ENCODE measurements around the gene RNF207.

Gene RNF207

DNA sequence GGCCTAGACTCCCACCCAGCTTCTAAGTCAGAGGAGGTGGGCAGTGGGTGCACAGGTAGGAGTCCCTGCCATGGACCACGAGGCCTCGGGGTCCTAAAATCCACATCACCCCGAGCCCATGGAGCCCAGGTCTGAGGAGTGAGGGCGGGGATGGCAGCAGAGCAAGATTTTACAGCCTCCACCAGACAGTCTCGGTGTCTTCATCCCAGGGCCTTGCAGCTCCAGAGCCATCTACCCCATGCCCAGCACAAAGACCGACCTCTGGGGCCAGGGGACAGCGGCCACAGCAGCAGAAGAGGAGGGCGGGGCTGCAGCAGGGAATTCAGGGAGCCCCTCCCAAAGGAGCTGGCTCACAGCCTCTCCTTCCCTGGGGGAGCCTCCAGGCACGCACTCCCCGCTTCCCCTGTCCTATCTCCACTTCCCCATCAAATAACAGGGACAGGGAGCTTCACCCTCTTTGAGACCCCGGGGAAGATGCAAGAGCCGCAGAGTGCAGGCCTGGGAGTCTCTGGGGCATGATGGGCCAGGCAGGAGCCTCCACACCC lies 40.4 kb upstream of the RNF207 start (continued):
- no peak for TF ChIP-seq PRDM2 (tag by site-specific recombination; IDR thresholded peaks at IDR 0.05; ENCODE audit: borderline replicate concordance)
- TF ChIP-seq MYNN (tag by site-specific recombination; IDR thresholded peaks at IDR 0.05; ENCODE audit: borderline replicate concordance) = no peak
- TF ChIP-seq ZNF132 (tag by site-specific recombination; IDR thresholded peaks at IDR 0.05; ENCODE audit: borderline replicate concordance) = no peak
- TF ChIP-seq ZBTB21 (tag by site-specific recombination; IDR thresholded peaks at IDR 0.05) = no peak
- TF ChIP-seq ZNF274 (IDR thresholded peaks at IDR 0.05; ENCODE audit: low read length) = no peak
- TF ChIP-seq ZNF274 (tag by site-specific recombination; IDR thresholded peaks at IDR 0.05; ENCODE audit: borderline replicate concordance) = no peak
- TF ChIP-seq ZNF202 (tag by site-specific recombination; IDR thresholded peaks at IDR 0.05; ENCODE audit: borderline replicate concordance) = no peak
- no peak for TF ChIP-seq MZF1 (tag by site-specific recombination; IDR thresholded peaks at IDR 0.05; ENCODE audit: borderline replicate concordance)
- no peak for TF ChIP-seq EGR2 (tag by site-specific recombination; IDR thresholded peaks at IDR 0.05; ENCODE audit: low read depth)

- ChIA-PET CTCF (no interaction called here), POLR2A (no interaction called here)
- Histone ChIP-seq H3K36me3 (ENCODE audit: control insufficient read depth in 2 of 2, insufficient read depth in 1 of 2, low read length in 2 of 2) (no peaks in the 10 kb centered on the region), H3K27ac (ENCODE audit: extremely low read depth, low read depth, low read length) (no peak overlapping the region), H3K4me1 (ENCODE audit: control insufficient read depth, insufficient read depth, low read length) (no peaks in the 10 kb centered on the region), H3K9me3 (ENCODE audit: control insufficient read depth, insufficient read depth, low read depth, low read length) (no peaks in the 10 kb centered on the region), H3K4me3 (ENCODE audit: low read depth, low read length) (no peak overlapping the region)
- TF ChIP-seq ZNF660 (tag by site-specific recombination; IDR thresholded peaks at IDR 0.05) = no peak
- peak; percentile 50 for TF ChIP-seq GLIS1 (tag by site-specific recombination; IDR thresholded peaks at IDR 0.05)
- no peak for TF ChIP-seq ZNF366 (tag by site-specific recombination; conservative IDR thresholded peaks at IDR 0.05)
- 0 out of 2 replicates have a peak, but pooled peaks have one; percentile 31 for TF ChIP-seq GLIS2 (tag by site-specific recombination; IDR thresholded peaks at IDR 0.05)
- TF ChIP-seq EGR2 (tag by site-specific recombination; IDR thresholded peaks at IDR 0.05; ENCODE audit: low read depth) = no peak
Measured at GRCh38 chr1:6166221-6166620, 39.7 kb upstream of the RNF207 start.

DNA sequence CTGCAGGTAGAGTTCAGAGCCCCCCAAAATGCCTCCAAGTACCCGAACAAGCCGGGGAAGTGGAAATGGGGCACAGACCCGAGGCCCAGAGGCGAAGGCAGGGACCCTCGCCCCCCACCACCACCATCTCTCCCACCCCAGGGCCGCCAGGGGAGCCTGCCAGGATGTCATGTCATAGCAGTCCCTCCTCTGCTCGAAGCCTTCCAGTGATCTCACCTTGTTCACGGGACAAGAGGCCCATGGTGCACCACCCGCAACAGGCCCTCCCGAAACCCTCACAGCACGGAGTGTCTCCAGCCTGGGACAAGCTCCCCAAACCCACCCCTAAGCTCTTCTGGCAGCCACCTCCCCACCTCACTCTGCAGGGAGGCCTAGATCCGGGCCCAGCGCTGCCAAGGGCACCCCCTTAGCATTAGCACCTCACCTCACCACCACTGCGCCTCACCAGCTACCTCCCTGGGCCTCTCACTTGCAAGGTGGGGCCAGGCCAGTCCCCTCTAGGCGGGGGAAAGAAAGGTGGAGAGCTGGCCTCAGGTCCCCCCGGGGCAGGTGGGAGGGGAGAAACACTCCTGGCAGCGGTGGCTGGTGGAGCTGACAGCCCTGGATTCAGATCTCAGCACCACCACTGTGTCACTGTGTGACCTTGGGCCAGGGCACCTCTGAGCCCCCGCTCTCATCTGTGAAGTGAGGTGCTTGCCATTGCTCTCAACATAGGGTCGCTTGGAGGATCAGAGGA lies 39.1 kb upstream of the RNF207 start:
- TF ChIP-seq TRIM28 (IDR thresholded peaks at IDR 0.05; ENCODE audit: borderline replicate concordance, low read length) (no peak), GLIS2 (tag by site-specific recombination; IDR thresholded peaks at IDR 0.05) (0 out of 2 replicates have a peak, but pooled peaks have one; percentile 1)
- Histone ChIP-seq H3K9me3 (ENCODE audit: control insufficient read depth, insufficient read depth, low read depth, low read length) (no peaks in the 10 kb centered on the region), H3K27ac (ENCODE audit: extremely low read depth, low read depth, low read length) (no peak overlapping the region), H3K36me3 (ENCODE audit: control insufficient read depth in 2 of 2, insufficient read depth in 1 of 2, low read length in 2 of 2) (no peaks in the 10 kb centered on the region), H3K4me1 (ENCODE audit: control insufficient read depth, insufficient read depth, low read length) (no peaks in the 10 kb centered on the region), H3K4me3 (ENCODE audit: low read depth, low read length) (no peak overlapping the region)
- POLR2A ChIA-PET = no interaction called here
- CTCF ChIA-PET = no interaction called here

Measured in HEK293 (cell line).